ENCODE measurements around the gene PLA2G3.

PLA2G3 gene

DNA sequence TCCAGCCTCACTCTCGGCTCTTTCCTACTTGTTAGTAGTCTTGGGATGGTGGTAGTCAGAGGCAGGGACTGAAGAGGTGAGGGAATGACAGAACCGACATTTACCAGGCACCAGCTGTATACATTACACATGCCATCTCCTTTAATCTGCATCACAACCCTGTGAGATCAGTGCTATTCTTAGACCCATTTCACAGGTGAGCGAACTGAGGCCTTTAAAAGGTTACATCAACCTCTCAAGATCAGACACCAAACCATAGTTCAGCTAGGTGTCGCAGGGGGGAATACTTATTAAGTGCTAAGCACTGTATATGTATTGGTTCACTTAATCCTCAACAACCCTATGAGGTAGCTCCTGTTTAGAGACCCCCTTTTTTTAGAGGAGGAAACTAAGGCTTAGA is 5.6 kb downstream of the PLA2G3 start:
- TF ChIP-seq, protein P1, sequence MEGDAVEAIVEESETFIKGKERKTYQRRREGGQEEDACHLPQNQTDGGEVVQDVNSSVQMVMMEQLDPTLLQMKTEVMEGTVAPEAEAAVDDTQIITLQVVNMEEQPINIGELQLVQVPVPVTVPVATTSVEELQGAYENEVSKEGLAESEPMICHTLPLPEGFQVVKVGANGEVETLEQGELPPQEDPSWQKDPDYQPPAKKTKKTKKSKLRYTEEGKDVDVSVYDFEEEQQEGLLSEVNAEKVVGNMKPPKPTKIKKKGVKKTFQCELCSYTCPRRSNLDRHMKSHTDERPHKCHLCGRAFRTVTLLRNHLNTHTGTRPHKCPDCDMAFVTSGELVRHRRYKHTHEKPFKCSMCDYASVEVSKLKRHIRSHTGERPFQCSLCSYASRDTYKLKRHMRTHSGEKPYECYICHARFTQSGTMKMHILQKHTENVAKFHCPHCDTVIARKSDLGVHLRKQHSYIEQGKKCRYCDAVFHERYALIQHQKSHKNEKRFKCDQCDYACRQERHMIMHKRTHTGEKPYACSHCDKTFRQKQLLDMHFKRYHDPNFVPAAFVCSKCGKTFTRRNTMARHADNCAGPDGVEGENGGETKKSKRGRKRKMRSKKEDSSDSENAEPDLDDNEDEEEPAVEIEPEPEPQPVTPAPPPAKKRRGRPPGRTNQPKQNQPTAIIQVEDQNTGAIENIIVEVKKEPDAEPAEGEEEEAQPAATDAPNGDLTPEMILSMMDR (IDR thresholded peaks at IDR 0.05; ENCODE audit: insufficient read depth, low read depth, low read length, missing control alignments), result no peak
- no peak for DNase-seq (ENCODE audit: low read depth)
- H3K4me3 ChIP-seq (ENCODE audit: low read depth, low read length), result no peak overlapping the region

- TF ChIP-seq, protein P1 (IDR thresholded peaks at IDR 0.05; ENCODE audit: insufficient read depth, low read depth, low read length, missing control alignments), result no peak
These were observed 6.4 kb downstream of the PLA2G3 start for GRCh38 chr22:31133911-31134310.

GRCh38 chr22:31130873-31131272 is 9.4 kb downstream of the PLA2G3 start:
- H3K4me3 ChIP-seq (ENCODE audit: low read depth, low read length), result no peak overlapping the region
- DNase-seq (ENCODE audit: low read depth), result no peak
- TF ChIP-seq, protein P1 (IDR thresholded peaks at IDR 0.05; ENCODE audit: insufficient read depth, low read depth, low read length, missing control alignments), result no peak

More at GRCh38 chr22:31133911-31134310, 6.4 kb downstream of the PLA2G3 start:
- no peak overlapping the region for H3K4me3 ChIP-seq (ENCODE audit: low read depth, low read length)
- DNase-seq (ENCODE audit: low read depth), result no peak

- H3K4me3 ChIP-seq (ENCODE audit: low read depth, low read length), result no peak overlapping the region
- DNase-seq (ENCODE audit: low read depth), result no peak
- TF ChIP-seq, protein P1 (IDR thresholded peaks at IDR 0.05; ENCODE audit: insufficient read depth, low read depth, low read length, missing control alignments), result no peak
These were observed 12.2 kb downstream of the PLA2G3 start for GRCh38 chr22:31128156-31128555.

DNA sequence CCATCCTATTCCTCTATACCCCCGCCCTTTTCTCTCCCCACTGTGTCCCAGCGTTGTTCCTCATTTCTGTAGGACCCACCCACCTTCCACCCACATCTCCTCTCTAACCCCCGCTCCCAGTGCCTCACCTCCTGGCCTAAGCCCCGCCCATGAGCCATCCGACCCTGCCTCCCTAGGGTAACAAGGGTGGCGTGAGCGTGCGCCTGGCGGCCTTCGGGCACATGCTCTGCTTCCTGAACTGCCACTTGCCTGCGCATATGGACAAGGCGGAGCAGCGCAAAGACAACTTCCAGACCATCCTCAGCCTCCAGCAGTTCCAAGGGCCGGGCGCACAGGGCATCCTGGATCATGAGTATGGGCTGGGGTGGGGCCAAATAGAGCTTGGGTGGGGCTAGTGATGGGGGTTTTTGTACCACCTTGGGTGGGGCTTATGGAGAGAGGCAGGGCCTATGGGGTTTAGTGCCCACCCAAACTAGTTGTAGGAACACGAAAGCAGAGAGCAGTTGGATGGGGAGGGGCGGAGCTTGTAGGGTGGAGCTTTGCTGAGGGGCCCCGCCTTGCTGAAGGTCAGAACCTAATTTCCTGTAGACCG is 13.0 kb downstream of the PLA2G3 start:
- no peak for DNase-seq (ENCODE audit: low read depth)
- H3K4me3 ChIP-seq (ENCODE audit: low read depth, low read length), result no peak overlapping the region
- TF ChIP-seq, protein P1 (IDR thresholded peaks at IDR 0.05; ENCODE audit: insufficient read depth, low read depth, low read length, missing control alignments), result no peak

GRCh38 chr22:31126869-31127175 is 13.5 kb downstream of the PLA2G3 start:
- no peak overlapping the region for H3K4me3 ChIP-seq (ENCODE audit: low read depth, low read length)
- TF ChIP-seq, protein P1 (IDR thresholded peaks at IDR 0.05; ENCODE audit: insufficient read depth, low read depth, low read length, missing control alignments), result no peak
- no peak for DNase-seq (ENCODE audit: low read depth)
